ENCODE data around the gene ZNF232.

Gene ZNF232

DNA sequence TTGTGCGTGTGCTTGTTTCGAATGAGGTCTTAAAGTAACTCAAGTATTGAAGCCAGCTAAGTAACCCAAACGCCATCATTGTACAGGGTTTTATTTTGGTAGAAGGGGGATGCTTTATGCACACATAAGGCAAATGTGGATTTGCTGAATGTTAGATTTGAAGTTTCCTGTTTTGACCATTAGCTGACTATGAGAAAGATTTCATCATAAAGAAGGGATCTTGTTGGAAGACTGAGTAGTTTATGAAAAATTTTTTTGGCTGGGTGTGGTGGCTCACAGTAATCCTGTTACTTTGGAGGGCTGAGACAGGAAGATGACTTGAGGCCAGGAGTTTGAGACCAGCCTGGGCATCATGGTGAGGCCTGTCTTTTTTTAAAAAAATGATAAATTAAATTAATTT lies 43.4 kb downstream of the ZNF232 start:
- TF ChIP-seq ZFX (IDR thresholded peaks at IDR 0.05; ENCODE audit: borderline replicate concordance) = no peak
- TF ChIP-seq, protein P1, sequence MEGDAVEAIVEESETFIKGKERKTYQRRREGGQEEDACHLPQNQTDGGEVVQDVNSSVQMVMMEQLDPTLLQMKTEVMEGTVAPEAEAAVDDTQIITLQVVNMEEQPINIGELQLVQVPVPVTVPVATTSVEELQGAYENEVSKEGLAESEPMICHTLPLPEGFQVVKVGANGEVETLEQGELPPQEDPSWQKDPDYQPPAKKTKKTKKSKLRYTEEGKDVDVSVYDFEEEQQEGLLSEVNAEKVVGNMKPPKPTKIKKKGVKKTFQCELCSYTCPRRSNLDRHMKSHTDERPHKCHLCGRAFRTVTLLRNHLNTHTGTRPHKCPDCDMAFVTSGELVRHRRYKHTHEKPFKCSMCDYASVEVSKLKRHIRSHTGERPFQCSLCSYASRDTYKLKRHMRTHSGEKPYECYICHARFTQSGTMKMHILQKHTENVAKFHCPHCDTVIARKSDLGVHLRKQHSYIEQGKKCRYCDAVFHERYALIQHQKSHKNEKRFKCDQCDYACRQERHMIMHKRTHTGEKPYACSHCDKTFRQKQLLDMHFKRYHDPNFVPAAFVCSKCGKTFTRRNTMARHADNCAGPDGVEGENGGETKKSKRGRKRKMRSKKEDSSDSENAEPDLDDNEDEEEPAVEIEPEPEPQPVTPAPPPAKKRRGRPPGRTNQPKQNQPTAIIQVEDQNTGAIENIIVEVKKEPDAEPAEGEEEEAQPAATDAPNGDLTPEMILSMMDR (IDR thresholded peaks at IDR 0.05) = no peak
- no peak overlapping the region for H3K27ac ChIP-seq

DNA sequence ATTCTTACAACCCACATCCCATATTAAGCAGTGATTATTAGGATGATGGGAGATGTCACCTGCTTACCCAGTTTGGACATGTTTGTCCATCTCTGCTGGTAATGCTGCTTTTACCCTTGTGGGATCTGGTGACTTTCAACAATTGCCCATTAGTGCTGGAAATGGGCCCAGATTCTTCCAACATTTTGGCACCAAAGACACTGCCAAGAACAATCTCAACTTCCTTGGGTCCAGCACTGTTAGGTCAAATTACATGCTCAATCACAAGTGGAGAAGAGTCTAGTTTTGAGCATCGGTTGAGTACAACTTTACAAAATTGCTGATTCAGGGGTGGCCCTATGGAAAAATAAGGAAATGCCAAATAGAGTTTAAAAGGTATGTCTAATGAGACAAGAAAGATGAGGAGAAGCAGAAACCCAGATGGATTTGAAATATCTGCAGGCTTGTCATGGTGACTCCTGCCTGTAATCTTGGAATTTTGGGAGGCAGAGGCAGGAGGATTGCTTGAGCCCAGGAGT lies 46.4 kb downstream of the ZNF232 start:
- no peak overlapping the region for H3K27ac ChIP-seq
- TF ChIP-seq ZFX (IDR thresholded peaks at IDR 0.05; ENCODE audit: borderline replicate concordance) = no peak
- TF ChIP-seq, protein P1 (IDR thresholded peaks at IDR 0.05) = no peak

Data from 22Rv1 (cell line).